Measurements from ENCODE around the gene GRAMD2A. TPM values are rescaled to one million over a fixed set of nuclear protein-coding genes. Genes with fewer than 3 reads are reported as not detected.
"Not testable (repeated sequence)": the region's sequence is repeated elsewhere in the genome, so short reads cannot be mapped to it uniquely, and the experiment has no call there.

Gene GRAMD2A
- total RNA-seq, 4 donors from 2014 or later: 0.67 to 4.1 TPM; not detected in 2

DNA sequence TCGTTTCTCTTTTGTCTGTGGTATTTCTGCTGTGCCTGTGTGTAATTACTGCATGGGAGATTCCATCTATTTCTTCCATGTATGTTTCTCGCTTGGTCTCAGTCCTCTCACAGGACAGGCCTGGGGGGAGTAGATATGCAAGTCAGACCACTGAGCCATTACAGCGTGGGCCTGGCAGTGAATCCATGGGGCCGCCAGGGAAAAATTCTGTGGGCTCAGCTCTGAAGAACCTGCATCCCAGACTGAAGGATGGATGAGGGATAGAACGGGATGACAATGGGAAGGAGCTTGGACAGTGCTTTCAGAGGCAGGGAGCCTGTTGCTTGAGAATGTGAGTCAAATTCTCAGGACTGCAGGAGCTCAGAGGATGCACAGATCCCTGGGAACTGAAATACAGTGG is 24.8 kb downstream of the GRAMD2A start:
- Histone ChIP-seq H3K27ac (no peak overlapping the region), H3K4me1 (no peaks in the 10 kb centered on the region), H3K9me3 (no peaks in the 10 kb centered on the region), H3K27me3 (no peaks in the 10 kb centered on the region), H3K36me3 (no peaks in the 10 kb centered on the region), H3K4me3 (no peak overlapping the region)
- intact Hi-C loops (cut with DNase I; ENCODE audit: low total_unique reads): no loop called here
- no peak for DNase-seq
- TF ChIP-seq POLR2A (IDR thresholded peaks at IDR 0.05): no peak
- TF ChIP-seq, protein P1, sequence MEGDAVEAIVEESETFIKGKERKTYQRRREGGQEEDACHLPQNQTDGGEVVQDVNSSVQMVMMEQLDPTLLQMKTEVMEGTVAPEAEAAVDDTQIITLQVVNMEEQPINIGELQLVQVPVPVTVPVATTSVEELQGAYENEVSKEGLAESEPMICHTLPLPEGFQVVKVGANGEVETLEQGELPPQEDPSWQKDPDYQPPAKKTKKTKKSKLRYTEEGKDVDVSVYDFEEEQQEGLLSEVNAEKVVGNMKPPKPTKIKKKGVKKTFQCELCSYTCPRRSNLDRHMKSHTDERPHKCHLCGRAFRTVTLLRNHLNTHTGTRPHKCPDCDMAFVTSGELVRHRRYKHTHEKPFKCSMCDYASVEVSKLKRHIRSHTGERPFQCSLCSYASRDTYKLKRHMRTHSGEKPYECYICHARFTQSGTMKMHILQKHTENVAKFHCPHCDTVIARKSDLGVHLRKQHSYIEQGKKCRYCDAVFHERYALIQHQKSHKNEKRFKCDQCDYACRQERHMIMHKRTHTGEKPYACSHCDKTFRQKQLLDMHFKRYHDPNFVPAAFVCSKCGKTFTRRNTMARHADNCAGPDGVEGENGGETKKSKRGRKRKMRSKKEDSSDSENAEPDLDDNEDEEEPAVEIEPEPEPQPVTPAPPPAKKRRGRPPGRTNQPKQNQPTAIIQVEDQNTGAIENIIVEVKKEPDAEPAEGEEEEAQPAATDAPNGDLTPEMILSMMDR (IDR thresholded peaks at IDR 0.05): no peak

DNA sequence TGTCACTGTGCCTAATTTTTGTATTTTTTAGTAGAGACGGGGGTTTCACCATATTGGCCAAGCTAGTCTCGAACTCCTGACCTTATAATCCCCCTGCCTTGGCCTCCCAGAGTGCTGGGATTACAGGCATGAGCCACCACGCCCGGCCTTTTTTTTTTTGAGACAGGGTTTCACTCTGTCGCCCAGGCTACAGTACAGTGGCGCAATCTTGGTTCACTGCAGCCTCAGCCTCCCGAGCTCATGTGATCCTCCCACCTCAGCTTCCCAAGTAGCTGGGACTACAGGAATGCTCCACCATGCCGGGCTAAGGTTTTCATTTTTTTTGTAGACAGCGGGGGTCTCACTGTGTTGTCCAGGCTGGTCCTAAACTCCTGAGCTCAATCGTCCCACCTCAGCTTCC is 25.6 kb downstream of the GRAMD2A start:
- intact Hi-C loops (cut with DNase I; ENCODE audit: low total_unique reads); H3K27ac ChIP-seq; H3K4me1 ChIP-seq; H3K4me3 ChIP-seq; DNase-seq; H3K9me3 ChIP-seq; H3K27me3 ChIP-seq; H3K36me3 ChIP-seq: not testable (repeated sequence)

DNA sequence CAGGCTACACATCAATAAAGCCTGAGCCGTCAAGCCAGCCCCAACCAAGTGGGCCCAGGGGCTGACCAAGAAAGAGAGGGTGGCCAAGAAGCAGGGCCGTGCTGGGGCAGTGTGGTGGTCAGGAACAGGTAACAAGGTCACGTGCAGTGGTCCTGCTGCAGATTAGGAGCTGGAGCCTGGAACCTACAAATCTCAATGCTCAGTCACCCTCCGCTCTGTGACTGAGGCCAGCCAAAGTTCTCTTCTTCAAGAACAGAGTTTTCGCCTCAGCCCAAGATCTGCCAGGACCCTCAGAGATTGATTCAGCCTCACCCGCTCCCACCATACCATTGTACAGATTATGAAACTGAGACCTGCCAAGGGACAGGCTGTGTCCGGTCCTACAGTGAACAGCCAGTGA is 26.9 kb downstream of the GRAMD2A start:
- no peak for DNase-seq
- no peaks in the 10 kb centered on the region for H3K4me1 ChIP-seq
- TF ChIP-seq POLR2A (IDR thresholded peaks at IDR 0.05): no peak
- TF ChIP-seq, protein P1 (IDR thresholded peaks at IDR 0.05): no peak

DNA sequence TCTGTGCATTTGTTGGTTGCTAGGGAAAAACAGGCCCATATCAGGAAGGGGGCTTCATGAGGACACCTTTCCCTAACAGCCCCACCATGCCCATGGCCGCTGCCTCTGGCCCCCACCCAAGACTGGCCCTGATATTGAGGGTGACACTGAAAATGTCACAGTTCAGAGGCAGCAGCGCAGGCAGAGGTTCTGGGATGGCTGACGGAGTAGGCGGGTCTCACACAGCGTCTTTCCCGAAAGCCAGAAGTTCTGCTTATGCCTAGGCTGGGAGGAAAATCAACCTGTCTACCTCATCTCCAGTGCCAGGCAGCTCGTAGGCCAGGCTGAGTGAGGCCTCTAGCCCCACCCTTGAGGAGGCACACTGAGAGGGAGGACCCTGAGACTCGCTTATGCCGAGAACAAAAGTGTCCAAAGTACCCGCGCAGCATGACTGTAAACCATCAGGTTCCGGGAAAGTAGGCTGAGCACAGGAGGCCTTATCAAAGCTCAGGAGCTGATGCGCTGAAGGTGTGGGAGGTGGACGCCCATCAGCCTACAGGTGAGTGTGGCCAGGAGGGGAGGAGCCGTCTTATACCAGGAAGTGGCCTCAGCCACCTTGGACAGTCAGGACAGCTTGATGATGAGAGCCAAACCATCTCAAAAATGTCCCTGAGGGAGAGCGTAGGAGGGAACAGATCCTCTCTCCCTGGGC is 27.5 kb downstream of the GRAMD2A start:
- intact Hi-C loops (cut with DNase I; ENCODE audit: low total_unique reads): no loop called here
- Histone ChIP-seq H3K27me3 (no peaks in the 10 kb centered on the region), H3K27ac (no peak overlapping the region), H3K36me3 (no peaks in the 10 kb centered on the region), H3K4me1 (no peaks in the 10 kb centered on the region), H3K4me3 (no peak overlapping the region), H3K9me3 (no peaks in the 10 kb centered on the region)
- no peak for DNase-seq
- TF ChIP-seq, protein P1 (IDR thresholded peaks at IDR 0.05): no peak
- TF ChIP-seq POLR2A (IDR thresholded peaks at IDR 0.05): no peak

More for the DNA sequence above, 26.9 kb downstream of the GRAMD2A start:
- H3K9me3 ChIP-seq: no peaks in the 10 kb centered on the region
- no peaks in the 10 kb centered on the region for H3K36me3 ChIP-seq
- intact Hi-C loops (cut with DNase I; ENCODE audit: low total_unique reads): no loop called here
- no peaks in the 10 kb centered on the region for H3K27me3 ChIP-seq
- H3K4me3 ChIP-seq: no peak overlapping the region
- no peak overlapping the region for H3K27ac ChIP-seq

DNA sequence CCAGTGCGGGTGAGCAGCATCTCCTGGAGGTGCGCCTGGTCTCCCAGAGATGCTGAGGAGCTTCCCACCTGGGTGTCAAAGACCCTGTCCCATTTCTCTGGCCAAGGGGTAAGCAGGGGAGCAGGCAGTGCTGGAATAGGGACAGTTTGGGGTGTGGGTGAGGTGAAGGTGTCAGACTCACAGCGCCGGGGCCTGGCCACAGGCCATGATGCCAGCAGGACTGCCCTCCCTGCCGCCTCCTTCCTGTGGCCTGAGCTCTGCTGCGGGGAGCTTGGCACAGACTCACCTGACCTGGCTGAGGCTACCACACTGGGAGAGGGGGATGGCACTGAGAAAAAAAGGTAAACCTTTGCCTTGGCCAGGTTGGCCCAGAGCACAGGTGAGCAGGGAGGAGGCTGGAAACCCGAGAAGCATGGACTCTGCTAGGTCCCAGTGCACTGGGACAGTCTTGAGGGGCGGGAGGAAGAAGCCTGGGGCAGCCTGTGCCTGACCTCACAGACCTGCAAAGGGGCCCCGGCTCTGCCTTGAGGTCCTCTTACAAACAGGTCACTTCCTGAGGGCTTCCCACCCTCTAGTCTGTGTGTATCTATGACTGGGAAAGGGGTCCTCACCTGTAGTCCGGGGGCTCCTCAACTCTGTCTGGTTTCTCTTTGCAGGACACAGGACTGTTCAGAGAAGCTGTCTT is 28.2 kb downstream of the GRAMD2A start:
- Histone ChIP-seq H3K27ac (no peak overlapping the region), H3K4me1 (no peaks in the 10 kb centered on the region), H3K27me3 (no peaks in the 10 kb centered on the region), H3K9me3 (no peaks in the 10 kb centered on the region), H3K36me3 (no peaks in the 10 kb centered on the region), H3K4me3 (no peak overlapping the region)
- intact Hi-C loops (cut with DNase I; ENCODE audit: low total_unique reads): no loop called here
- TF ChIP-seq, protein P1 (IDR thresholded peaks at IDR 0.05): no peak
- TF ChIP-seq POLR2A (IDR thresholded peaks at IDR 0.05): no peak
- no peak for DNase-seq

Data from uterus (tissue), 4 donors.